Renal cortex interstitium (tissue), 11 donors: ENCODE data around the gene C15orf61. TPM values are rescaled to one million over a fixed set of nuclear protein-coding genes. Genes with fewer than 3 reads are reported as not detected.

Experiments
- DNase-seq, 11 donors: peaks; one replicate each; pipeline ENCODE4 v3.0.0-alpha.2; 2013; ENCODE audit warnings: low read depth in 9 of 11, low spot score in 4 of 11; ENCODE audit errors: extremely low read depth in 1 of 11
- polyA plus RNA-seq, 3 donors: library from polyadenylated mRNA; unstranded; fragments of 120-200 nt; gene quantifications; one replicate each; pipeline ENCODE4 v1.2.1, GENCODE V29; 2013; ENCODE audit not compliant: insufficient read length in 3 of 3

Gene C15orf61
- polyA plus RNA-seq, 3 donors = 5.9 to 7.2 (median 6.3) TPM

GRCh38 chr15:67508407-67508806 lies 12.5 kb upstream of the C15orf61 start:
- DNase-seq = no peak

- no peak for DNase-seq
Measured at GRCh38 chr15:67509918-67510317, 11.0 kb upstream of the C15orf61 start.

GRCh38 chr15:67510597-67511190 lies 10.2 kb upstream of the C15orf61 start:
- DNase-seq = no peak

- DNase-seq = no peak
Measured at GRCh38 chr15:67511606-67512005, 9.3 kb upstream of the C15orf61 start.

- DNase-seq = no peak
Measured at GRCh38 chr15:67512140-67512539, 8.8 kb upstream of the C15orf61 start.

- DNase-seq = no peak
Measured at GRCh38 chr15:67512933-67513714, 7.8 kb upstream of the C15orf61 start.

GRCh38 chr15:67515090-67515489 lies 5.8 kb upstream of the C15orf61 start:
- no peak for DNase-seq

- DNase-seq = no peak
Measured at GRCh38 chr15:67515557-67515956, 5.4 kb upstream of the C15orf61 start.

- DNase-seq = no peak
Measured at GRCh38 chr15:67520321-67521028, 456 bp upstream of the C15orf61 start.

- DNase-seq = peak in 1 of 11 donors; percentile 12
Measured at GRCh38 chr15:67521783-67522568, 1.0 kb downstream of the C15orf61 start.

GRCh38 chr15:67523330-67523729 lies 2.4 kb downstream of the C15orf61 start:
- no peak for DNase-seq

GRCh38 chr15:67524235-67524634 lies 3.3 kb downstream of the C15orf61 start:
- DNase-seq = no peak

- no peak for DNase-seq
Measured at GRCh38 chr15:67528513-67528912, 7.6 kb downstream of the C15orf61 start.

GRCh38 chr15:67531379-67531914 lies 10.5 kb downstream of the C15orf61 start:
- no peak for DNase-seq

- no peak for DNase-seq
Measured at GRCh38 chr15:67533873-67534272, 12.9 kb downstream of the C15orf61 start.

- no peak for DNase-seq
Measured at GRCh38 chr15:67534360-67534759, 13.4 kb downstream of the C15orf61 start.

GRCh38 chr15:67537771-67538170 lies 16.8 kb downstream of the C15orf61 start:
- DNase-seq = no peak

- DNase-seq = peak in 8 of 11 donors; percentile 63 to 76 (median 70)
Measured at GRCh38 chr15:67542420-67543347, 21.8 kb downstream of the C15orf61 start, which contains the start of gene MAP2K5. MAP2K5 (plus strand) TSS chr15:67542703; CDS start chr15:67543336, 633 bp downstream.
